H1 (cell line): ENCODE data around the gene CA14. TPM values are rescaled to one million over a fixed set of nuclear protein-coding genes. Genes with fewer than 3 reads are reported as not detected.

ENCODE experiments used
- CBX5 ChIP-seq: fragments of 300-800, 300-1000 bp; sonication (generic); IDR thresholded peaks from 2 replicates; pipeline ENCODE4 v1.7.1; 2016; ENCODE audit warnings: antibody characterized with exemption, low read length, low read depth
- CEBPB ChIP-seq: IDR thresholded peaks from 2 replicates; pipeline ENCODE4 v1.6.1; 2012; ENCODE audit warnings: low read depth, low read length
- CHD1 ChIP-seq: IDR thresholded peaks from 2 replicates; pipeline ENCODE4 v1.6.1; 2012; ENCODE audit warnings: low read depth, low read length, improper control_type of control experiment
- FOSL1 ChIP-seq: IDR thresholded peaks from 2 replicates; pipeline ENCODE4 v1.6.1; 2011; ENCODE audit warnings: mild to moderate bottlenecking, low read depth, low read length, moderate library complexity; ENCODE audit not compliant: insufficient read depth
- KDM1A ChIP-seq: fragments of 200-600, 300-600 bp; sonication (generic); IDR thresholded peaks from 2 replicates; pipeline ENCODE4 v1.7.1; 2016; ENCODE audit warnings: mild to moderate bottlenecking, low read length, borderline replicate concordance
- RBBP5 ChIP-seq: IDR thresholded peaks from 2 replicates; pipeline ENCODE4 v1.7.1; 2012; ENCODE audit warnings: low read depth, mild to moderate bottlenecking, inconsistent platforms, low read length, moderate library complexity, borderline replicate concordance
- RNF2 ChIP-seq: fragments of 200-900, 300-1000 bp; sonication (generic); IDR thresholded peaks from 2 replicates; pipeline ENCODE4 v1.7.1; 2016; ENCODE audit warnings: borderline replicate concordance, low read depth, mild to moderate bottlenecking, antibody characterized with exemption, low read length; ENCODE audit not compliant: poor library complexity, severe bottlenecking; ENCODE audit errors: missing control alignments
- RXRA ChIP-seq: IDR thresholded peaks from 2 replicates; pipeline ENCODE4 v1.6.1; 2011; ENCODE audit warnings: low read depth, mild to moderate bottlenecking, low read length, moderate library complexity; ENCODE audit not compliant: insufficient read depth
- TEAD4 ChIP-seq: IDR thresholded peaks from 2 replicates; pipeline ENCODE4 v1.6.1; 2012; ENCODE audit warnings: low read depth, low read length, inconsistent platforms, mixed read lengths
- polyA plus RNA-seq, 7 experiments: library from polyadenylated mRNA; depleted of rRNA in 3 of 7; stranded (reverse) in 5 of 7; unstranded in 2 of 7; fragments of >200 nt in 5 of 7; fragments of 200-250 nt in 2 of 7; gene quantifications; 1 replicate in 5 of 7; 2 replicates in 1 of 7; 4 replicates in 1 of 7; pipeline versions ENCODE4 v1.2.1 to v1.2.3, GENCODE V29; 2011 to 2013; ENCODE audit warnings: missing spikeins in 2 of 7, mixed read lengths in 2 of 7
- total RNA-seq: library from RNA; stranded (reverse); fragmentation: NEBNext Ultra II Directional; extraction: Animal tissue kit (Norgen Biotek cat#: 25700); gene quantifications from 2 replicates; pipeline ENCODE4 v1.2.1, GENCODE V29; 2021
- TF ChIP-seq, protein P1 (sequence below): fragments of 300-600 bp; sonication (generic); IDR thresholded peaks from 2 replicates; pipeline ENCODE4 v1.7.1; 2012; ENCODE audit warnings: low read length, moderate library complexity, mild to moderate bottlenecking, inconsistent platforms; ENCODE audit not compliant: insufficient replicate concordance
- TF ChIP-seq, protein P2 (sequence below): IDR thresholded peaks from 2 replicates; pipeline ENCODE4 v1.6.1; 2012; ENCODE audit warnings: low read length, inconsistent platforms

CA14 gene
- total and polyA plus RNA-seq, 2 of the 8 experiments (the other 6 are each of a cell fraction or from before 2014, with no cell fraction given) = 52.3 to 105 TPM

DNA sequence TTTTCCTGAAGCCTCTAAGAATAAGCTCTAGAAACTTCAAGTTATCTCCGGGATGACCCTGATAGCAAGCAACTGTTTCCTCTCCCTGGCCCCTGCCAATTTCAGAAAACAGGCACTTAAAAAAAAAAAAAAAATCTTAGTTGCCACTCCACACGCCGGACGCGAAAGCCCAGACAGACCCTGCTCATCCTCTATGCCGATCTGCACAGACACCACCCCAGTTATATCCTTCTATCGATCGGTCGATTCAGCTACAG lies 23.3 kb upstream of the CA14 start (continued):
- TF ChIP-seq, protein P1, sequence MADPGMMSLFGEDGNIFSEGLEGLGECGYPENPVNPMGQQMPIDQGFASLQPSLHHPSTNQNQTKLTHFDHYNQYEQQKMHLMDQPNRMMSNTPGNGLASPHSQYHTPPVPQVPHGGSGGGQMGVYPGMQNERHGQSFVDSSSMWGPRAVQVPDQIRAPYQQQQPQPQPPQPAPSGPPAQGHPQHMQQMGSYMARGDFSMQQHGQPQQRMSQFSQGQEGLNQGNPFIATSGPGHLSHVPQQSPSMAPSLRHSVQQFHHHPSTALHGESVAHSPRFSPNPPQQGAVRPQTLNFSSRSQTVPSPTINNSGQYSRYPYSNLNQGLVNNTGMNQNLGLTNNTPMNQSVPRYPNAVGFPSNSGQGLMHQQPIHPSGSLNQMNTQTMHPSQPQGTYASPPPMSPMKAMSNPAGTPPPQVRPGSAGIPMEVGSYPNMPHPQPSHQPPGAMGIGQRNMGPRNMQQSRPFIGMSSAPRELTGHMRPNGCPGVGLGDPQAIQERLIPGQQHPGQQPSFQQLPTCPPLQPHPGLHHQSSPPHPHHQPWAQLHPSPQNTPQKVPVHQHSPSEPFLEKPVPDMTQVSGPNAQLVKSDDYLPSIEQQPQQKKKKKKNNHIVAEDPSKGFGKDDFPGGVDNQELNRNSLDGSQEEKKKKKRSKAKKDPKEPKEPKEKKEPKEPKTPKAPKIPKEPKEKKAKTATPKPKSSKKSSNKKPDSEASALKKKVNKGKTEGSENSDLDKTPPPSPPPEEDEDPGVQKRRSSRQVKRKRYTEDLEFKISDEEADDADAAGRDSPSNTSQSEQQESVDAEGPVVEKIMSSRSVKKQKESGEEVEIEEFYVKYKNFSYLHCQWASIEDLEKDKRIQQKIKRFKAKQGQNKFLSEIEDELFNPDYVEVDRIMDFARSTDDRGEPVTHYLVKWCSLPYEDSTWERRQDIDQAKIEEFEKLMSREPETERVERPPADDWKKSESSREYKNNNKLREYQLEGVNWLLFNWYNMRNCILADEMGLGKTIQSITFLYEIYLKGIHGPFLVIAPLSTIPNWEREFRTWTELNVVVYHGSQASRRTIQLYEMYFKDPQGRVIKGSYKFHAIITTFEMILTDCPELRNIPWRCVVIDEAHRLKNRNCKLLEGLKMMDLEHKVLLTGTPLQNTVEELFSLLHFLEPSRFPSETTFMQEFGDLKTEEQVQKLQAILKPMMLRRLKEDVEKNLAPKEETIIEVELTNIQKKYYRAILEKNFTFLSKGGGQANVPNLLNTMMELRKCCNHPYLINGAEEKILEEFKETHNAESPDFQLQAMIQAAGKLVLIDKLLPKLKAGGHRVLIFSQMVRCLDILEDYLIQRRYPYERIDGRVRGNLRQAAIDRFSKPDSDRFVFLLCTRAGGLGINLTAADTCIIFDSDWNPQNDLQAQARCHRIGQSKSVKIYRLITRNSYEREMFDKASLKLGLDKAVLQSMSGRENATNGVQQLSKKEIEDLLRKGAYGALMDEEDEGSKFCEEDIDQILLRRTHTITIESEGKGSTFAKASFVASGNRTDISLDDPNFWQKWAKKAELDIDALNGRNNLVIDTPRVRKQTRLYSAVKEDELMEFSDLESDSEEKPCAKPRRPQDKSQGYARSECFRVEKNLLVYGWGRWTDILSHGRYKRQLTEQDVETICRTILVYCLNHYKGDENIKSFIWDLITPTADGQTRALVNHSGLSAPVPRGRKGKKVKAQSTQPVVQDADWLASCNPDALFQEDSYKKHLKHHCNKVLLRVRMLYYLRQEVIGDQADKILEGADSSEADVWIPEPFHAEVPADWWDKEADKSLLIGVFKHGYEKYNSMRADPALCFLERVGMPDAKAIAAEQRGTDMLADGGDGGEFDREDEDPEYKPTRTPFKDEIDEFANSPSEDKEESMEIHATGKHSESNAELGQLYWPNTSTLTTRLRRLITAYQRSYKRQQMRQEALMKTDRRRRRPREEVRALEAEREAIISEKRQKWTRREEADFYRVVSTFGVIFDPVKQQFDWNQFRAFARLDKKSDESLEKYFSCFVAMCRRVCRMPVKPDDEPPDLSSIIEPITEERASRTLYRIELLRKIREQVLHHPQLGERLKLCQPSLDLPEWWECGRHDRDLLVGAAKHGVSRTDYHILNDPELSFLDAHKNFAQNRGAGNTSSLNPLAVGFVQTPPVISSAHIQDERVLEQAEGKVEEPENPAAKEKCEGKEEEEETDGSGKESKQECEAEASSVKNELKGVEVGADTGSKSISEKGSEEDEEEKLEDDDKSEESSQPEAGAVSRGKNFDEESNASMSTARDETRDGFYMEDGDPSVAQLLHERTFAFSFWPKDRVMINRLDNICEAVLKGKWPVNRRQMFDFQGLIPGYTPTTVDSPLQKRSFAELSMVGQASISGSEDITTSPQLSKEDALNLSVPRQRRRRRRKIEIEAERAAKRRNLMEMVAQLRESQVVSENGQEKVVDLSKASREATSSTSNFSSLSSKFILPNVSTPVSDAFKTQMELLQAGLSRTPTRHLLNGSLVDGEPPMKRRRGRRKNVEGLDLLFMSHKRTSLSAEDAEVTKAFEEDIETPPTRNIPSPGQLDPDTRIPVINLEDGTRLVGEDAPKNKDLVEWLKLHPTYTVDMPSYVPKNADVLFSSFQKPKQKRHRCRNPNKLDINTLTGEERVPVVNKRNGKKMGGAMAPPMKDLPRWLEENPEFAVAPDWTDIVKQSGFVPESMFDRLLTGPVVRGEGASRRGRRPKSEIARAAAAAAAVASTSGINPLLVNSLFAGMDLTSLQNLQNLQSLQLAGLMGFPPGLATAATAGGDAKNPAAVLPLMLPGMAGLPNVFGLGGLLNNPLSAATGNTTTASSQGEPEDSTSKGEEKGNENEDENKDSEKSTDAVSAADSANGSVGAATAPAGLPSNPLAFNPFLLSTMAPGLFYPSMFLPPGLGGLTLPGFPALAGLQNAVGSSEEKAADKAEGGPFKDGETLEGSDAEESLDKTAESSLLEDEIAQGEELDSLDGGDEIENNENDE = no peak
- TF ChIP-seq, protein P2, sequence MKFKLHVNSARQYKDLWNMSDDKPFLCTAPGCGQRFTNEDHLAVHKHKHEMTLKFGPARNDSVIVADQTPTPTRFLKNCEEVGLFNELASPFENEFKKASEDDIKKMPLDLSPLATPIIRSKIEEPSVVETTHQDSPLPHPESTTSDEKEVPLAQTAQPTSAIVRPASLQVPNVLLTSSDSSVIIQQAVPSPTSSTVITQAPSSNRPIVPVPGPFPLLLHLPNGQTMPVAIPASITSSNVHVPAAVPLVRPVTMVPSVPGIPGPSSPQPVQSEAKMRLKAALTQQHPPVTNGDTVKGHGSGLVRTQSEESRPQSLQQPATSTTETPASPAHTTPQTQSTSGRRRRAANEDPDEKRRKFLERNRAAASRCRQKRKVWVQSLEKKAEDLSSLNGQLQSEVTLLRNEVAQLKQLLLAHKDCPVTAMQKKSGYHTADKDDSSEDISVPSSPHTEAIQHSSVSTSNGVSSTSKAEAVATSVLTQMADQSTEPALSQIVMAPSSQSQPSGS = no peak
- TF ChIP-seq TEAD4 (no peak), CBX5 (no peak), RXRA (no peak), CEBPB (no peak), CHD1 (no peak), KDM1A (no peak), FOSL1 (no peak), RBBP5 (no peak), RNF2 (no peak)
